ENCODE data around the gene SKAP1. TPM values are rescaled to one million over a fixed set of nuclear protein-coding genes. Genes with fewer than 3 reads are reported as not detected.

The SKAP1 gene
- total RNA-seq, 1 donor from 2014 or later: not detected

DNA sequence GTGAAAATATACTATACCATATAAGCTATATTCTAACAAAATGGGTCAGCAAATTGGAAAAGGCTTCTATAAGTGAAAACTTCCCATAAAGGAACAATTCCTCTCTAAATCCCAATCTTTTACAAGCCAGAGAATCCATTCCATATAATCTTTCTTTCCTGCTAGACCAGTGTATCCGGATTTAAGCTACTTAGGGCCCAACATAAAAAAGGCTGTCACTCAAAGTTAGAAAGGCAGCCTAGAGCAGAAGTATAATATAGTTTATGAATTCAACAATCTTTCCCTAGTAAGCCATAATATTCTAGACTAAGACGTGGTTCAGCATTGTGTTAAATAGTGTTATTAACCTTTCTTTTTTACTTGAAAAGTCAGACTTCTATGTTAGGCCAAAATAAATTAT is 93.0 kb downstream of the SKAP1 start:
- Histone ChIP-seq H3K27ac (ENCODE audit: low read depth, low read length) (no peak overlapping the region), H4K20me1 (ENCODE audit: insufficient read depth, low read length) (no peaks in the 10 kb centered on the region), H3K9ac (ENCODE audit: low read length) (no peak overlapping the region), H3K9me3 (ENCODE audit: insufficient read depth, low read depth, low read length) (no peaks in the 10 kb centered on the region), H3K4me1 (ENCODE audit: insufficient read depth, low read length) (no peaks in the 10 kb centered on the region), H3K36me3 (ENCODE audit: insufficient read depth, low read length) (no peaks in the 10 kb centered on the region), H3K27me3 (ENCODE audit: insufficient read depth, low read length) (peaks cover 55% of the 10 kb centered on the region), H2AFZ (ENCODE audit: low read depth, low read length) (no peak overlapping the region), H3K79me2 (ENCODE audit: insufficient read depth, low read length) (no peaks in the 10 kb centered on the region), H3K4me3 (ENCODE audit: insufficient read depth, low read depth, low read length) (no peak overlapping the region), H3K4me2 (ENCODE audit: low read length) (no peak overlapping the region)
- DNase-seq (ENCODE audit: low read depth): no peak
- FAIRE-seq: no peak
- Mint-ChIP-seq H3K27ac (ENCODE audit: unreplicated experiment) (no peak overlapping the region), H3K9me3 (ENCODE audit: unreplicated experiment) (no peaks in the 10 kb centered on the region), H3K27me3 (ENCODE audit: low read depth, unreplicated experiment) (peaks cover 36% of the 10 kb centered on the region), H3K36me3 (ENCODE audit: low read depth, unreplicated experiment) (no peaks in the 10 kb centered on the region), H3K4me1 (ENCODE audit: low read depth, unreplicated experiment) (no peaks in the 10 kb centered on the region), H3K4me3 (ENCODE audit: unreplicated experiment) (no peak overlapping the region)
- TF ChIP-seq CTCF (IDR thresholded peaks at IDR 0.05; ENCODE audit: insufficient read depth, low read depth, low read length) (no peak), EZH2 (IDR thresholded peaks at IDR 0.05; ENCODE audit: insufficient read depth, low read length) (no peak)

DNA sequence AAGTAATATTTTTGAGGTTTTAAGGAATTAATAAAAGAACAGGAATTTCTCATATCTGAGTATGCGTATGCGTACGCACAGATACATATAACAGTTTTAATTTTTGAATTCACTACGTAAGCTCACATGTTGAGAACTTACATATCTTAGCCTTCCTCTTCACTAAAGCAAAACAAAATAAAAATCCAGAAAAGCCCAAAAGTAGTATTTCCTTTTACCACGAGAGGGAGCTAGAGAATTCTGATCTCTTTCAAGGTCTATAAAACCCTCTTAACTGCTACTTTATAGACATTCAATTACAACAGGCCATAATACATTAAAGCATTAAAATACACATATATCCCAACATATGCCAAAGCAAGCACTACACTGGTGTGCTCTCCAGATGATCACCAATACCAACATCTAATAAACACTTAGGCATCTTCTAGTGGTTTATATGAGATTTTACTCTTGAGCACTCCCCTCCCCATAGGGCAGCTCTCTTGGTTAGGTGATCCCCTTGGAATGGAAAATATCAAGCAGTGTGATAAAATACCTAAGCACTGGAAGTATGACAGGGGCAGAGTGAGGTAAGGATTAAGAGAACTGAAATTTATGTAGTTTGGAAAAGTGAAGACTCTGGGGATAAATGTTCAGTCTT is 94.0 kb downstream of the SKAP1 start:
- H3K27ac ChIP-seq (ENCODE audit: low read depth, low read length): no peak overlapping the region
- no peaks in the 10 kb centered on the region for H3K9me3 Mint-ChIP-seq (ENCODE audit: unreplicated experiment)
- no peak overlapping the region for H2AFZ ChIP-seq (ENCODE audit: low read depth, low read length)
- H4K20me1 ChIP-seq (ENCODE audit: insufficient read depth, low read length): no peaks in the 10 kb centered on the region
- TF ChIP-seq CTCF (IDR thresholded peaks at IDR 0.05; ENCODE audit: insufficient read depth, low read depth, low read length) (peak; percentile 71), EZH2 (IDR thresholded peaks at IDR 0.05; ENCODE audit: insufficient read depth, low read length) (no peak)
- FAIRE-seq: peak; percentile 58
- H3K4me2 ChIP-seq (ENCODE audit: low read length): no peak overlapping the region
- peaks cover 59% of the 10 kb centered on the region for H3K27me3 ChIP-seq (ENCODE audit: insufficient read depth, low read length)
- no peak overlapping the region for H3K27ac Mint-ChIP-seq (ENCODE audit: unreplicated experiment)
- no peaks in the 10 kb centered on the region for H3K4me1 ChIP-seq (ENCODE audit: insufficient read depth, low read length)
- no peak overlapping the region for H3K4me3 Mint-ChIP-seq (ENCODE audit: unreplicated experiment)
- peak; percentile 26 for DNase-seq (ENCODE audit: low read depth)
- H3K4me1 Mint-ChIP-seq (ENCODE audit: low read depth, unreplicated experiment): no peaks in the 10 kb centered on the region
- peaks cover 29% of the 10 kb centered on the region for H3K27me3 Mint-ChIP-seq (ENCODE audit: low read depth, unreplicated experiment)
- no peak overlapping the region for H3K4me3 ChIP-seq (ENCODE audit: insufficient read depth, low read depth, low read length)
- H3K9ac ChIP-seq (ENCODE audit: low read length): no peak overlapping the region
- H3K36me3 ChIP-seq (ENCODE audit: insufficient read depth, low read length): no peaks in the 10 kb centered on the region
- no peaks in the 10 kb centered on the region for H3K36me3 Mint-ChIP-seq (ENCODE audit: low read depth, unreplicated experiment)
- no peaks in the 10 kb centered on the region for H3K9me3 ChIP-seq (ENCODE audit: insufficient read depth, low read depth, low read length)
- no peaks in the 10 kb centered on the region for H3K79me2 ChIP-seq (ENCODE audit: insufficient read depth, low read length)

- Mint-ChIP-seq H3K9me3 (ENCODE audit: unreplicated experiment) (no peaks in the 10 kb centered on the region), H3K27me3 (ENCODE audit: low read depth, unreplicated experiment) (peaks cover 34% of the 10 kb centered on the region), H3K4me3 (ENCODE audit: unreplicated experiment) (no peak overlapping the region), H3K27ac (ENCODE audit: unreplicated experiment) (no peak overlapping the region), H3K36me3 (ENCODE audit: low read depth, unreplicated experiment) (no peaks in the 10 kb centered on the region), H3K4me1 (ENCODE audit: low read depth, unreplicated experiment) (no peaks in the 10 kb centered on the region)
- Histone ChIP-seq H3K4me3 (ENCODE audit: insufficient read depth, low read depth, low read length) (no peak overlapping the region), H3K9me3 (ENCODE audit: insufficient read depth, low read depth, low read length) (no peaks in the 10 kb centered on the region), H3K4me1 (ENCODE audit: insufficient read depth, low read length) (no peaks in the 10 kb centered on the region), H3K79me2 (ENCODE audit: insufficient read depth, low read length) (no peaks in the 10 kb centered on the region), H2AFZ (ENCODE audit: low read depth, low read length) (no peak overlapping the region), H3K27ac (ENCODE audit: low read depth, low read length) (no peak overlapping the region), H3K27me3 (ENCODE audit: insufficient read depth, low read length) (peaks cover 59% of the 10 kb centered on the region), H3K4me2 (ENCODE audit: low read length) (no peak overlapping the region), H4K20me1 (ENCODE audit: insufficient read depth, low read length) (no peaks in the 10 kb centered on the region), H3K9ac (ENCODE audit: low read length) (no peak overlapping the region), H3K36me3 (ENCODE audit: insufficient read depth, low read length) (no peaks in the 10 kb centered on the region)
- FAIRE-seq (no peak), DNase-seq (ENCODE audit: low read depth) (no peak)
- no peak for TF ChIP-seq CTCF (IDR thresholded peaks at IDR 0.05; ENCODE audit: insufficient read depth, low read depth, low read length)
- TF ChIP-seq EZH2 (IDR thresholded peaks at IDR 0.05; ENCODE audit: insufficient read depth, low read length): no peak
Observed at GRCh38 chr17:48335146-48335784, 94.7 kb downstream of the SKAP1 start.
